ENCODE results near the gene MISP3.
A peak's percentile ranks its signal among the peaks of the same experiment; 100 is the strongest.

Gene MISP3

GRCh38 chr19:14094854-14095253, 22.3 kb downstream of the MISP3 start:
- DNase-seq (ENCODE audit: low read depth) = no peak
- no peak for TF ChIP-seq CTCF (conservative IDR thresholded peaks at IDR 0.05; ENCODE audit: control insufficient read depth, insufficient read depth, low read depth, low read length)
- H3K4me3 ChIP-seq (ENCODE audit: control insufficient read depth, low read depth, low read length) = no peak overlapping the region

GRCh38 chr19:14096272-14096992, 23.8 kb downstream of the MISP3 start:
- DNase-seq (ENCODE audit: low read depth) = no peak
- peak; percentile 8 for TF ChIP-seq CTCF (conservative IDR thresholded peaks at IDR 0.05; ENCODE audit: control insufficient read depth, insufficient read depth, low read depth, low read length)

GRCh38 chr19:14097532-14098151, 25.1 kb downstream of the MISP3 start:
- TF ChIP-seq CTCF (conservative IDR thresholded peaks at IDR 0.05; ENCODE audit: control insufficient read depth, insufficient read depth, low read depth, low read length) = peak; percentile 18
- no peak overlapping the region for H3K4me3 ChIP-seq (ENCODE audit: control insufficient read depth, low read depth, low read length)
- no peak for DNase-seq (ENCODE audit: low read depth)

More at GRCh38 chr19:14096272-14096992, 23.8 kb downstream of the MISP3 start:
- H3K4me3 ChIP-seq (ENCODE audit: control insufficient read depth, low read depth, low read length) = no peak overlapping the region

- no peak for TF ChIP-seq CTCF (conservative IDR thresholded peaks at IDR 0.05; ENCODE audit: control insufficient read depth, insufficient read depth, low read depth, low read length)
- no peak overlapping the region for H3K4me3 ChIP-seq (ENCODE audit: control insufficient read depth, low read depth, low read length)
- DNase-seq (ENCODE audit: low read depth) = no peak
These were observed 28.5 kb downstream of the MISP3 start for GRCh38 chr19:14101003-14101545.

GRCh38 chr19:14102102-14102696, 29.6 kb downstream of the MISP3 start:
- peak; percentile 46 for DNase-seq (ENCODE audit: low read depth)
- no peak overlapping the region for H3K4me3 ChIP-seq (ENCODE audit: control insufficient read depth, low read depth, low read length)
- TF ChIP-seq CTCF (conservative IDR thresholded peaks at IDR 0.05; ENCODE audit: control insufficient read depth, insufficient read depth, low read depth, low read length) = no peak

- no peak for DNase-seq (ENCODE audit: low read depth)
- TF ChIP-seq CTCF (conservative IDR thresholded peaks at IDR 0.05; ENCODE audit: control insufficient read depth, insufficient read depth, low read depth, low read length) = no peak
- H3K4me3 ChIP-seq (ENCODE audit: control insufficient read depth, low read depth, low read length) = no peak overlapping the region
These were observed 30.2 kb downstream of the MISP3 start for GRCh38 chr19:14102756-14103155.

All from fibroblast of mammary gland (primary cell).